Stimulated activated CD8-positive, alpha-beta memory T cell treated with anti-CD3 and anti-CD28 coated beads, Interleukin-15, amount 100 ng/mL, for 24 hours (primary cell): ENCODE data around the gene ZBTB9.

Experiments
- DNase-seq: peaks from one replicate; pipeline ENCODE4 v3.0.0-alpha.2; 2020; ENCODE audit warnings: low read depth

Gene ZBTB9

GRCh38 chr6:33454009-33454946 lies at the start of gene ZBTB9:
TSS of gene ZBTB9 (plus strand) at chr6:33454576. CDS start at chr6:33455101, 525 bp downstream.
- DNase-seq = peak; percentile 73

- no peak for DNase-seq
Measured at GRCh38 chr6:33404884-33405283, 49.5 kb upstream of the ZBTB9 start.

- DNase-seq = no peak
Measured at GRCh38 chr6:33405386-33405940, 48.9 kb upstream of the ZBTB9 start.

- DNase-seq = no peak
Measured at GRCh38 chr6:33406126-33406525, 48.2 kb upstream of the ZBTB9 start.

- no peak for DNase-seq
Measured at GRCh38 chr6:33407132-33407718, 47.2 kb upstream of the ZBTB9 start.

- DNase-seq = peak; percentile 95
Measured at GRCh38 chr6:33410050-33410710, 44.2 kb upstream of the ZBTB9 start.

- no peak for DNase-seq
Measured at GRCh38 chr6:33410711-33411631, 43.4 kb upstream of the ZBTB9 start, which contains the start of gene PHF1. TSS of gene PHF1 (plus strand) at chr6:33411014. CDS start at chr6:33412264, 1,250 bp downstream.

GRCh38 chr6:33411632-33412005 lies 42.8 kb upstream of the ZBTB9 start:
- DNase-seq = no peak

- DNase-seq = no peak
Measured at GRCh38 chr6:33412140-33413009, 42.0 kb upstream of the ZBTB9 start.

- no peak for DNase-seq
Measured at GRCh38 chr6:33413241-33414120, 40.9 kb upstream of the ZBTB9 start.

- no peak for DNase-seq
Measured at GRCh38 chr6:33414592-33415271, 39.6 kb upstream of the ZBTB9 start.

GRCh38 chr6:33415831-33416230 lies 38.5 kb upstream of the ZBTB9 start:
- DNase-seq = no peak

- DNase-seq = no peak
Measured at GRCh38 chr6:33416386-33417127, 37.8 kb upstream of the ZBTB9 start.

GRCh38 chr6:33417128-33417902 lies 37.1 kb upstream of the ZBTB9 start:
- no peak for DNase-seq

GRCh38 chr6:33417903-33418689 lies 36.3 kb upstream of the ZBTB9 start, which contains the start of gene CUTA:
TSS of gene CUTA (minus strand) at chr6:33418107. CDS start at chr6:33418000, 107 bp downstream.
- DNase-seq = peak; percentile 92

- no peak for DNase-seq
Measured at GRCh38 chr6:33418690-33419291, 35.6 kb upstream of the ZBTB9 start.
